Left lung (tissue), 10 donors: ENCODE measurements around the gene ISG20. TPM values are rescaled to one million over a fixed set of nuclear protein-coding genes. Genes with fewer than 3 reads are reported as not detected.

Experiments used
- ATAC-seq: fragments of 200-7000 bp; cut with Tn5 transposase; one replicate; pipeline ENCODE4 v1.9.1; 2020; ENCODE audit warnings: moderate library complexity
- DNase-seq, 4 donors: peaks; one replicate each; pipeline ENCODE4 v3.0.0-alpha.2; 2013 to 2020
- H3K27ac ChIP-seq, 2 donors: fragments of 200-600 bp; sonication (generic) in 1 of 2; one replicate each; pipeline versions ENCODE4 v1.5.0 to v1.8.0; 2020 to 2021
- H3K27me3 ChIP-seq, 2 donors: fragments of 200-600 bp; sonication (generic) in 1 of 2; one replicate each; pipeline versions ENCODE4 v1.5.0 to v1.8.0; 2020 to 2021
- H3K36me3 ChIP-seq, 2 donors: fragments of 200-600 bp; sonication (generic) in 1 of 2; one replicate each; pipeline versions ENCODE4 v1.5.0 to v1.8.0; 2020 to 2021
- H3K4me1 ChIP-seq, 2 donors: fragments of 200-600 bp; one replicate each; pipeline ENCODE4 v1.8.0; 2021
- H3K4me3 ChIP-seq, 2 donors: fragments of 200-600 bp; sonication (generic) in 1 of 2; one replicate each; pipeline versions ENCODE4 v1.5.0 to v1.8.0; 2020 to 2021; ENCODE audit warnings: mild to moderate bottlenecking in 1 of 2
- H3K9me3 ChIP-seq, 2 donors: fragments of 200-600 bp; sonication (generic) in 1 of 2; one replicate each; pipeline versions ENCODE4 v1.5.0 to v1.8.0; 2020 to 2021
- intact Hi-C, 2 donors: fragments of 100-400 bp; cut with DNase I; formaldehyde crosslinking; loops; one replicate each; pipeline versions ENCODE4 v1.11.2 to v1.14.2; 2022
- polyA plus RNA-seq, 6 donors: library from polyadenylated mRNA; unstranded; fragments of 120-200 nt; gene quantifications; one replicate each; pipeline ENCODE4 v1.2.1, GENCODE V29; 2013; ENCODE audit not compliant: insufficient read length in 6 of 6
- total RNA-seq, 2 donors: library from RNA; stranded (reverse); fragmentation: NEBNext Ultra II Directional; extraction: Animal tissue kit (Norgen Biotek cat#: 25700); gene quantifications; one replicate each; pipeline ENCODE4 v1.2.1, GENCODE V29; 2021
- TF ChIP-seq, protein P1 (sequence below), 2 donors: fragments of 200-600 bp; sonication (generic) in 1 of 2; IDR thresholded peaks; one replicate each; pipeline versions ENCODE4 v1.5.0 to v1.8.0; 2021; ENCODE audit warnings: antibody characterized with exemption in 2 of 2
- donor health status: DM: no; HTN: yes; CAD: no.
- donor health status: DM: no; HTN: no; CAD: no.

Gene ISG20
- total and polyA plus RNA-seq, 8 donors = 1.00 to 23.6 (median 1.4) TPM

DNA sequence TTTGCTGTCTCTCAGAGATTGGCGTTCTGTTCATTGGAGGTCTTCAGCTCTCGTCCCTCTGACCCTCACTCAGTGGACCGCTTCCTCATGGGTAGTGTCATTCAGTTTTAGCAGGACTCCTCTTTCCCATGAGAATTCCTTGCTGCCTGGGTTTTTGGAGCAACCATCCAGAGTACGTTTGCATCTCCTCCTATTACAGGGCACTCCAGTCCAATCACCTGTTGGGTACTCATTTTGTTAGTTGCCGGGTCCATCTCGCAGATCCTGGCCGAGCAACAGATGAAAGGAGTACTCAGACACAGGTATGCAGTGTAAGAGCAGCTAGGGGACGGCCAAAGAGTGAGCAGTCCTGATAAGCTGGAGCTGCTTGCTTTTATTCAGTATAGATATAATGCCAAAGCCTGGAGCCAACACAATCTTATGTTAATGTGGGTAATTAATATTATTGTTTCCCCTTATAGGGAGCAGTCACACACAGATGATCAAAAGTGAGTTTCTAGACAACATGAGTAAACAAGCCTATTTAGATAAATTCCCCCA, 49.6 kb downstream of the ISG20 start:
- no peak overlapping the region for H3K4me3 ChIP-seq
- TF ChIP-seq, protein P1, sequence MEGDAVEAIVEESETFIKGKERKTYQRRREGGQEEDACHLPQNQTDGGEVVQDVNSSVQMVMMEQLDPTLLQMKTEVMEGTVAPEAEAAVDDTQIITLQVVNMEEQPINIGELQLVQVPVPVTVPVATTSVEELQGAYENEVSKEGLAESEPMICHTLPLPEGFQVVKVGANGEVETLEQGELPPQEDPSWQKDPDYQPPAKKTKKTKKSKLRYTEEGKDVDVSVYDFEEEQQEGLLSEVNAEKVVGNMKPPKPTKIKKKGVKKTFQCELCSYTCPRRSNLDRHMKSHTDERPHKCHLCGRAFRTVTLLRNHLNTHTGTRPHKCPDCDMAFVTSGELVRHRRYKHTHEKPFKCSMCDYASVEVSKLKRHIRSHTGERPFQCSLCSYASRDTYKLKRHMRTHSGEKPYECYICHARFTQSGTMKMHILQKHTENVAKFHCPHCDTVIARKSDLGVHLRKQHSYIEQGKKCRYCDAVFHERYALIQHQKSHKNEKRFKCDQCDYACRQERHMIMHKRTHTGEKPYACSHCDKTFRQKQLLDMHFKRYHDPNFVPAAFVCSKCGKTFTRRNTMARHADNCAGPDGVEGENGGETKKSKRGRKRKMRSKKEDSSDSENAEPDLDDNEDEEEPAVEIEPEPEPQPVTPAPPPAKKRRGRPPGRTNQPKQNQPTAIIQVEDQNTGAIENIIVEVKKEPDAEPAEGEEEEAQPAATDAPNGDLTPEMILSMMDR (IDR thresholded peaks at IDR 0.05) = no peak
- ATAC-seq (no peak), DNase-seq (no peak)
- H3K4me1 ChIP-seq = no peaks in the 10 kb centered on the region
- no peaks in the 10 kb centered on the region for H3K9me3 ChIP-seq
- no peak overlapping the region for H3K27ac ChIP-seq
- no peaks in the 10 kb centered on the region for H3K36me3 ChIP-seq
- peaks cover 0 to 4% of the 10 kb centered on the region in 2 donors for H3K27me3 ChIP-seq
- intact Hi-C loops = no loop called here

DNA sequence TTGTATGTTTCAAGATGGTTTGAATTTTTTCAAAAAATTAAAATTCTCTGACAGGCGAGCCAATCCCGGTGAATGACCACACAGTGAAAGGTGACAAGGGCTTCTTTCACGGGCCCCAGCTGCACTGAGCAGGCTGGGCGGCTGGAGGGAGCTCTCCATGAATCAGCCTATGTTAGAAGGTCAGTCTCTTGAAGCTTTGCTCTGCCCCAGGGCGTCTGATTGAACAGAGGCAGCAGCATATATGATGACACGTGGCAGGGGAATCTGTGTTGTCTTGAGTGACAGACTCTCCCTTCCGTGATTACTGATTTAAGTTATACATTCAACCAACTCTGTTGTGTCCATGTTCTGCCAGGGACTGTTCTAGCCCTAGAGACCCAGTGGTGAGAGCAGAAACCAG, 51.5 kb downstream of the ISG20 start:
- intact Hi-C loops = no loop called here
- H3K4me3 ChIP-seq = no peak overlapping the region
- TF ChIP-seq, protein P1 (IDR thresholded peaks at IDR 0.05) = no peak

DNA sequence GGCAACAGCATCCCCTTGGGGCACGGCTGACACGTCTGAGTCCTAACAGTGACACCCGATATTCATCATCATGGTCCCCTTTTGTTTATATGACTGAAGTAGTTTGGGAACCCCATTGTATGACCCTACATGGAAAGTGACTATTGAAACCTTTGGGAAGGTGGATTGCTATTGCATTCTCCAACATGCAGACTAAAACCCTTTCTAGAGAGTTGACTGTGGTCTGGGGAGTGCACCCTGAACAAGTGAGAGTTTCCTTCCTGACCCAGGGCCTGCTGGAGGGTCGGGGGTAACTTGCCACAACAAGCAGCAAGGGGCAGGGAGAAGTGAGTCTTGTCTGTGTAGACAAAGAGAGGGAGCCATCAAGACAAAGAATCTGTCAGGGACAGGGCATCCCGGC, 54.4 kb downstream of the ISG20 start:
- TF ChIP-seq, protein P1 (IDR thresholded peaks at IDR 0.05) = no peak

More for the DNA sequence above, 51.5 kb downstream of the ISG20 start:
- Histone ChIP-seq H3K27ac (no peak overlapping the region), H3K36me3 (no peaks in the 10 kb centered on the region), H3K27me3 (peaks cover 0 to 4% of the 10 kb centered on the region in 2 donors), H3K9me3 (no peaks in the 10 kb centered on the region), H3K4me1 (no peaks in the 10 kb centered on the region)
- no peak for ATAC-seq
- no peak for DNase-seq

DNA sequence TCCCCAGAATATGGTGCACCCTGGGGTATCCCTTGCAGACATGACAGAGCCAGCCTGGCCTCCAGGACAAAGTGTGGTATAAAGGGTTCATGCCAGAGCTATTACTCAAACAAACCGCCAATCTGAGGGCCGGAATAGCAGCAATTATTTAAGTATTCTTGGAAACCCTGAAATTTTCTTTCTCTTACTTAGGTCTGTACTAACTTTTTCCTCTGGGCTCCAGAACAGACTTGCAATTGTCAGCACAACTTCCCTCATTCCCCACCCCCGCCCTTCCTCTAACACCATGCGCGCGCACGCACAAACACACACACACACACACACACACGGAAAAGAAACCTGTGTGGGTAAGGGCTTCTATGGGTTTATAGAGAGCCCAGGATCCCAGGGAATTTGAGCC, 56.3 kb downstream of the ISG20 start:
- Histone ChIP-seq H3K36me3 (no peaks in the 10 kb centered on the region), H3K27me3 (peaks cover 0 to 5% of the 10 kb centered on the region in 2 donors), H3K27ac (no peak overlapping the region), H3K4me3 (no peak overlapping the region), H3K4me1 (no peaks in the 10 kb centered on the region), H3K9me3 (no peaks in the 10 kb centered on the region)
- intact Hi-C loops = no loop called here
- TF ChIP-seq, protein P1 (IDR thresholded peaks at IDR 0.05) = no peak
- DNase-seq = no peak
- no peak for ATAC-seq

More for the DNA sequence above, 54.4 kb downstream of the ISG20 start:
- Histone ChIP-seq H3K36me3 (no peaks in the 10 kb centered on the region), H3K9me3 (no peaks in the 10 kb centered on the region), H3K4me1 (no peaks in the 10 kb centered on the region), H3K27ac (no peak overlapping the region), H3K4me3 (no peak overlapping the region), H3K27me3 (peaks cover 0 to 4% of the 10 kb centered on the region in 2 donors)
- DNase-seq (no peak), ATAC-seq (no peak)
- intact Hi-C loops = no loop called here

DNA sequence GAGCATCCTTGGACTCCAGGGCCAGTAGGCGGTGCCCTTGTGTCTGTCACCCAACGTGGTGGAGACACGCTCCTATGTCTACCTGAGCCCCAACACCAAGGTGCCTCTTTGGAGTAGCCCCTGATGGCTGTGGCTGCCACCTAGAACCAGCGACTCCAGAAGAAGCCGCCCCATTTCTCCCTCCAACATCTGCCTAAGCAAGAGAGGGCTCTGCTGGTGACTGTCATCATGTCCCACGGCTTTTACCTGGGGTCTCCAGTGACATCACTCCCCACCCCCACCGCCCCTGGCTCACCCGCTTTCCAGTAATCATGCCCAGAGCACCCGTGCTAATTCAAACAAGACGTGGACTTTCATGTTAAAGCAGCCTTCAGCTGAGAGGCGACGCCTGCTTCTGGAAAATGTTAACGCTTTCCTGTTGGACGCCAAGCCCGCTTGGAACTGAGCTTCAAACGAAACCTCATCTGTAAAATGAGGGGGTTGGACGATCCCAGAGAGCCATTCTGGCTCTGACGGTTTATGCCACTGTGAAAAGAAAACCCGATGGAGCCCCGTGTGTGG, 57.0 kb downstream of the ISG20 start:
- Histone ChIP-seq H3K9me3 (no peaks in the 10 kb centered on the region), H3K27ac (no peak overlapping the region), H3K4me3 (no peak overlapping the region), H3K36me3 (no peaks in the 10 kb centered on the region), H3K27me3 (peaks cover 0 to 5% of the 10 kb centered on the region in 2 donors), H3K4me1 (no peaks in the 10 kb centered on the region)
- ATAC-seq (no peak), DNase-seq (no peak)
- intact Hi-C loops = no loop called here
- TF ChIP-seq, protein P1 (IDR thresholded peaks at IDR 0.05) = no peak
